ENCODE data around the gene KTI12.

GRCh38 chr1:52056163-52056936 is 22.7 kb upstream of the KTI12 start, which contains the start of gene BTF3L4:
- TF ChIP-seq CTCF (conservative IDR thresholded peaks at IDR 0.05; ENCODE audit: low read length) (peak; percentile 26; the same call in 1 of the 2 replicates), EZH2phosphoT487 (IDR thresholded peaks at IDR 0.05; ENCODE audit: borderline replicate concordance, low read depth, low read length) (no peak)

Measured in OCI-LY7 (cell line).